SK-N-SH (cell line): ENCODE measurements around the gene MAEA. TPM values are rescaled to one million over a fixed set of nuclear protein-coding genes. Genes with fewer than 3 reads are reported as not detected.

Source experiments
- CTCF ChIA-PET: fragments of 300-600, 350-600 bp; formaldehyde crosslinking; extraction: SDS; loops from one replicate; lab custom pipeline; 2021; lab: Yijun Ruan, JAX
- POLR2A ChIA-PET: fragments of 350-600 bp; sonication (Branson Sonifier 250); formaldehyde crosslinking; extraction: SDS; loops from one replicate; lab custom pipeline; 2020; ENCODE audit warnings: antibody characterized with exemption, inconsistent platforms; lab: Yijun Ruan, JAX
- DNase-seq: peaks from one replicate; pipeline ENCODE4 v3.0.0; 2012
- H2AFZ ChIP-seq: fragments of 200-600 bp; sonication (generic); 2 replicates; pipeline ENCODE4 v1.8.1; 2016; ENCODE audit warnings: antibody characterized with exemption, mild to moderate bottlenecking, low read depth
- H3F3A ChIP-seq: fragments of 200-600 bp; sonication (generic); replicated peaks from 2 replicates; pipeline ENCODE3; 2016; ENCODE audit warnings: antibody characterized with exemption, mild to moderate bottlenecking; ENCODE audit not compliant: insufficient read depth
- H3K27ac ChIP-seq, 2 experiments: fragments of 200-500 bp in 1 of 2; fragments of 200-600 bp in 1 of 2; sonication (Bioruptor generic) in 1 of 2; sonication (generic), shearing (Covaris generic) in 1 of 2; 2 replicates each; pipeline versions ENCODE4 v1.5.1 to v1.6.1; 2014 to 2016; ENCODE audit warnings: low read depth in 2 of 2, inconsistent platforms in 1 of 2, low read length in 1 of 2, mild to moderate bottlenecking in 1 of 2, mixed read lengths in 1 of 2
- H3K27me3 ChIP-seq: fragments of 200-600 bp; sonication (generic), shearing (Covaris generic); 2 replicates; pipeline ENCODE4 v1.6.1; 2016; ENCODE audit warnings: mixed run types; ENCODE audit not compliant: insufficient read depth
- H3K36me3 ChIP-seq, 2 experiments: fragments of 200-500 bp in 1 of 2; fragments of 200-600 bp in 1 of 2; sonication (Bioruptor generic) in 1 of 2; sonication (generic) in 1 of 2; replicated peaks in 1 of 2; 2 replicates each; pipeline versions ENCODE3 to v1.5.1; 2014 to 2016; ENCODE audit warnings: low read length in 1 of 2, mild to moderate bottlenecking in 1 of 2; ENCODE audit not compliant: insufficient read depth in 2 of 2, control insufficient read depth in 1 of 2
- H3K4me1 ChIP-seq, 2 experiments: fragments of 200-500 bp in 1 of 2; fragments of 200-600 bp in 1 of 2; sonication (Bioruptor generic) in 1 of 2; sonication (generic), shearing (Covaris generic) in 1 of 2; 2 replicates each; pipeline versions ENCODE4 v1.5.1 to v1.6.1; 2014 to 2016; ENCODE audit warnings: low read depth in 1 of 2, low read length in 1 of 2, mixed run types in 1 of 2; ENCODE audit not compliant: insufficient read depth in 2 of 2, control insufficient read depth in 1 of 2
- H3K4me2 ChIP-seq: fragments of 200-600 bp; sonication (generic), shearing (Covaris generic); 2 replicates; pipeline ENCODE4 v1.6.1; 2017; ENCODE audit warnings: mixed run types
- H3K4me3 ChIP-seq, 2 experiments: fragments of 200-500 bp in 1 of 2; fragments of 200-600 bp in 1 of 2; sonication (Bioruptor generic) in 1 of 2; sonication (generic), shearing (Covaris generic) in 1 of 2; 2 replicates each; pipeline versions ENCODE4 v1.5.1 to v1.8.1; 2014 to 2016; ENCODE audit warnings: low read depth in 2 of 2, inconsistent platforms in 1 of 2, low read length in 1 of 2, mild to moderate bottlenecking in 1 of 2, mixed read lengths in 1 of 2, moderate library complexity in 1 of 2
- H3K79me2 ChIP-seq: fragments of 200-600 bp; sonication (generic); 2 replicates; pipeline ENCODE4 v1.8.1; 2017; ENCODE audit warnings: mild to moderate bottlenecking; ENCODE audit not compliant: insufficient read depth
- H3K9ac ChIP-seq: fragments of 200-600 bp; sonication (generic); 2 replicates; pipeline ENCODE4 v1.6.1; 2017; ENCODE audit warnings: mixed run types
- H3K9me2 ChIP-seq: fragments of 200-600 bp; sonication (generic); 2 replicates; pipeline ENCODE4 v1.6.1; 2017; ENCODE audit warnings: mixed run types
- H3K9me3 ChIP-seq: fragments of 200-600 bp; sonication (generic); 2 replicates; pipeline ENCODE4 v1.6.1; 2017; ENCODE audit warnings: mixed run types, mild to moderate bottlenecking, moderate library complexity
- H4K20me1 ChIP-seq: fragments of 200-600 bp; sonication (generic); 2 replicates; pipeline ENCODE4 v1.6.1; 2017; ENCODE audit warnings: mild to moderate bottlenecking, mixed run types; ENCODE audit not compliant: insufficient read depth
- CHD2 ChIP-seq: fragments of 150-350 bp; IDR thresholded peaks from 2 replicates; pipeline ENCODE4 v1.6.1; 2018; ENCODE audit warnings: low read length; ENCODE audit not compliant: partially characterized antibody
- CTCF ChIP-seq: fragments of 200-600 bp; sonication (generic); IDR thresholded peaks from 2 replicates; pipeline ENCODE4 v1.6.1; 2017; ENCODE audit warnings: antibody characterized with exemption, mild to moderate bottlenecking, moderate library complexity
- EZH2phosphoT487 ChIP-seq: fragments of 200-600 bp; sonication (generic); IDR thresholded peaks from 2 replicates; pipeline ENCODE4 v1.6.1; 2017; ENCODE audit warnings: low read depth, mixed run types, mild to moderate bottlenecking, antibody characterized with exemption, moderate library complexity, borderline replicate concordance
- FOSL2 ChIP-seq: IDR thresholded peaks from 2 replicates; pipeline ENCODE4 v1.4.0; 2012; ENCODE audit warnings: low read depth, mild to moderate bottlenecking, moderate library complexity, borderline replicate concordance
- FOXJ3 ChIP-seq: sonication (generic); formaldehyde crosslinking; IDR thresholded peaks from 2 replicates; pipeline ENCODE4 v1.5.1; 2020; ENCODE audit warnings: mild to moderate bottlenecking, missing genetic modification reagents
- FOXM1 ChIP-seq: IDR thresholded peaks from 2 replicates; pipeline ENCODE4 v1.4.0; 2012; ENCODE audit warnings: low read depth, mild to moderate bottlenecking
- GATA2 ChIP-seq: sonication (generic); formaldehyde crosslinking; IDR thresholded peaks from 2 replicates; pipeline ENCODE4 v1.5.0; 2020; ENCODE audit warnings: mild to moderate bottlenecking, missing genetic modification reagents
- JUND ChIP-seq: IDR thresholded peaks from 2 replicates; pipeline ENCODE4 v1.4.0; 2012
- MAX ChIP-seq: IDR thresholded peaks from 2 replicates; pipeline ENCODE4 v1.4.0; 2012; ENCODE audit warnings: low read depth
- NFIC ChIP-seq: IDR thresholded peaks from 2 replicates; pipeline ENCODE4 v1.4.0; 2012; ENCODE audit warnings: borderline replicate concordance
- PBX3 ChIP-seq: IDR thresholded peaks from 2 replicates; pipeline ENCODE4; 2012
- RAD21 ChIP-seq: IDR thresholded peaks from 2 replicates; pipeline ENCODE4 v1.6.1; 2012; ENCODE audit warnings: mild to moderate bottlenecking, low read length
- WGBS: methylation state at CpG from one replicate; pipeline ENCODE4 v1.1.6; 2017; ENCODE audit warnings: low lambda C conversion rate; 5-methylcytosine and 5-hydroxymethylcytosine counted together
- polyA plus RNA-seq, 3 experiments: library from polyadenylated mRNA; depleted of rRNA; stranded (reverse); fragments of >200 nt; gene quantifications; 2 replicates each; pipeline ENCODE4 v1.2.3, GENCODE V29; 2012
- TF ChIP-seq, protein P1 (sequence below): fragments of 150-350 bp; IDR thresholded peaks from 2 replicates; pipeline ENCODE4 v1.6.1; 2016; ENCODE audit warnings: mild to moderate bottlenecking, low read depth, low read length
- TF ChIP-seq, protein P2 (sequence below): IDR thresholded peaks from 2 replicates; pipeline ENCODE4 v1.6.1; 2012; ENCODE audit warnings: mild to moderate bottlenecking, low read depth, low read length, moderate library complexity

The MAEA gene
- polyA plus RNA-seq, 1 of the 3 experiments (the other 2 are of a cell fraction), result 128 TPM

DNA sequence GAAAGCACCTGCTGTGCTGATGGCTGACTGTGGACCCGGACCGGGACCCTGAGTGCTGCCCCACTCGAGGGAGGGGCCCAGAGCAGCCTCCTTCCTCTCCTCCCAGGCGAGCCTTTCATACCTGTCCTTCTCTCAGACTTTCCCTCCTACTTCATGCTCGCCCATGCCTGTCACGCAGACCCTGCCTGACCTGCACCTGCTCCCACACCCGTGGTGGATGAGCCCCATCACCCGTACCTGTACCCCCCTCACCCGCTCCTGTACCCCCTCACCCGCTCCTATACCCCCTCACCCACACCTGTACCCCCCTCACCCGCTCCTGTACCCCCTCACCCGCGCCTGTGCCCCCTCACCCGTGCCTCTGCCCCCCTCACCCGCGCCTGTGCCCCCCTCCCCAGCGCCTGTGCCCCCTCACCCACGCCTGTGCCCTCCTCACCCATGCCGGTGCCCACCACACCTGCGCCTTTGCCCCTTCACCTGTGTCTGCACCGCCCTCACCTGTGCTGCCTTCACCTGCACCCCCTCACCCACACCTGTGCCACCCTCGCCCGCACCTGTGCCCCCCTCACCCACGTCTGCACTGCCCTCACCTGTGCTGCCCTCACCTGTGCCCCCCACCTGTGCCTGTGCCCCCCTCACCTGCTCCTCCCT is 5.8 kb downstream of the MAEA start:
- Histone ChIP-seq H3K9me3 (no peaks in the 10 kb centered on the region), H3K79me2 (peaks cover 91% of the 10 kb centered on the region), H2AFZ (no peak overlapping the region), H3K36me3 (peaks cover 0 to 19% of the 10 kb centered on the region in 2 experiments), H3K27ac (no peak overlapping the region), H4K20me1 (peaks cover 86% of the 10 kb centered on the region), H3K4me2 (no peak overlapping the region), H3K4me1 (peaks cover 0 to 18% of the 10 kb centered on the region in 2 experiments; a peak in 2 of 4 replicates), H3F3A (no peaks in the 10 kb centered on the region), H3K9me2 (no peaks in the 10 kb centered on the region), H3K9ac (no peak overlapping the region), H3K4me3 (no peak overlapping the region), H3K27me3 (no peaks in the 10 kb centered on the region)
- CTCF ChIA-PET, result no interaction called here
- POLR2A ChIA-PET, result no interaction called here
- no peak for DNase-seq
- WGBS, result 93% methylated on average over 24 of the region's 24 CpGs
- no peak for TF ChIP-seq NFIC
- TF ChIP-seq FOXM1, result no peak
- TF ChIP-seq EZH2phosphoT487, result no peak
- no peak for TF ChIP-seq GATA2 (CRISPR knock-in tag)
- no peak for TF ChIP-seq MAX
- no peak for TF ChIP-seq CHD2
- TF ChIP-seq PBX3, result no peak
- TF ChIP-seq CTCF, result no peak
- TF ChIP-seq, protein P1, sequence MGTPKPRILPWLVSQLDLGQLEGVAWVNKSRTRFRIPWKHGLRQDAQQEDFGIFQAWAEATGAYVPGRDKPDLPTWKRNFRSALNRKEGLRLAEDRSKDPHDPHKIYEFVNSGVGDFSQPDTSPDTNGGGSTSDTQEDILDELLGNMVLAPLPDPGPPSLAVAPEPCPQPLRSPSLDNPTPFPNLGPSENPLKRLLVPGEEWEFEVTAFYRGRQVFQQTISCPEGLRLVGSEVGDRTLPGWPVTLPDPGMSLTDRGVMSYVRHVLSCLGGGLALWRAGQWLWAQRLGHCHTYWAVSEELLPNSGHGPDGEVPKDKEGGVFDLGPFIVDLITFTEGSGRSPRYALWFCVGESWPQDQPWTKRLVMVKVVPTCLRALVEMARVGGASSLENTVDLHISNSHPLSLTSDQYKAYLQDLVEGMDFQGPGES, result no peak
- TF ChIP-seq FOSL2, result no peak
- no peak for TF ChIP-seq FOXJ3 (CRISPR knock-in tag)
- no peak for TF ChIP-seq JUND
- no peak for TF ChIP-seq RAD21
- TF ChIP-seq, protein P2, sequence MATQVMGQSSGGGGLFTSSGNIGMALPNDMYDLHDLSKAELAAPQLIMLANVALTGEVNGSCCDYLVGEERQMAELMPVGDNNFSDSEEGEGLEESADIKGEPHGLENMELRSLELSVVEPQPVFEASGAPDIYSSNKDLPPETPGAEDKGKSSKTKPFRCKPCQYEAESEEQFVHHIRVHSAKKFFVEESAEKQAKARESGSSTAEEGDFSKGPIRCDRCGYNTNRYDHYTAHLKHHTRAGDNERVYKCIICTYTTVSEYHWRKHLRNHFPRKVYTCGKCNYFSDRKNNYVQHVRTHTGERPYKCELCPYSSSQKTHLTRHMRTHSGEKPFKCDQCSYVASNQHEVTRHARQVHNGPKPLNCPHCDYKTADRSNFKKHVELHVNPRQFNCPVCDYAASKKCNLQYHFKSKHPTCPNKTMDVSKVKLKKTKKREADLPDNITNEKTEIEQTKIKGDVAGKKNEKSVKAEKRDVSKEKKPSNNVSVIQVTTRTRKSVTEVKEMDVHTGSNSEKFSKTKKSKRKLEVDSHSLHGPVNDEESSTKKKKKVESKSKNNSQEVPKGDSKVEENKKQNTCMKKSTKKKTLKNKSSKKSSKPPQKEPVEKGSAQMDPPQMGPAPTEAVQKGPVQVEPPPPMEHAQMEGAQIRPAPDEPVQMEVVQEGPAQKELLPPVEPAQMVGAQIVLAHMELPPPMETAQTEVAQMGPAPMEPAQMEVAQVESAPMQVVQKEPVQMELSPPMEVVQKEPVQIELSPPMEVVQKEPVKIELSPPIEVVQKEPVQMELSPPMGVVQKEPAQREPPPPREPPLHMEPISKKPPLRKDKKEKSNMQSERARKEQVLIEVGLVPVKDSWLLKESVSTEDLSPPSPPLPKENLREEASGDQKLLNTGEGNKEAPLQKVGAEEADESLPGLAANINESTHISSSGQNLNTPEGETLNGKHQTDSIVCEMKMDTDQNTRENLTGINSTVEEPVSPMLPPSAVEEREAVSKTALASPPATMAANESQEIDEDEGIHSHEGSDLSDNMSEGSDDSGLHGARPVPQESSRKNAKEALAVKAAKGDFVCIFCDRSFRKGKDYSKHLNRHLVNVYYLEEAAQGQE, result no peak
